PFSK-1 (cell line): Measurements from ENCODE around the gene DTD1.

Source experiments
- POLR2AphosphoS5 ChIP-seq: IDR thresholded peaks from 2 replicates; pipeline ENCODE4 v1.6.1; 2012; ENCODE audit warnings: low read depth, mild to moderate bottlenecking, control low read depth, low read length, moderate library complexity
- SIN3A ChIP-seq: IDR thresholded peaks from 2 replicates; pipeline ENCODE4 v1.6.1; 2012; ENCODE audit warnings: mild to moderate bottlenecking, low read length, moderate library complexity, borderline replicate concordance; ENCODE audit not compliant: insufficient read depth
- TAF1 ChIP-seq: IDR thresholded peaks from 2 replicates; pipeline ENCODE4 v1.6.1; 2012; ENCODE audit warnings: low read length, control low read depth, borderline replicate concordance; ENCODE audit not compliant: insufficient read depth

- TF ChIP-seq POLR2AphosphoS5 (no peak), TAF1 (no peak), SIN3A (no peak)
These were observed 26.4 kb downstream of the DTD1 start for GRCh38 chr20:18614244-18614643.
